Testis (tissue), 3 donors: Measurements from ENCODE around the gene TXLNB. TPM values are rescaled to one million over a fixed set of nuclear protein-coding genes. Genes with fewer than 3 reads are reported as not detected.
"Not testable (repeated sequence)": the region's sequence is repeated elsewhere in the genome, so short reads cannot be mapped to it uniquely, and the experiment has no call there.

Source experiments
- DNase-seq: peaks from one replicate; pipeline ENCODE4 v3.0.0-alpha.2; 2019
- H3K27ac ChIP-seq, 2 donors: fragments of 200-600 bp; sonication (generic); one replicate each; pipeline ENCODE4 v1.5.1; 2019
- H3K27me3 ChIP-seq: fragments of 200-600 bp; sonication (generic); one replicate; pipeline ENCODE4 v1.5.1; 2019
- H3K36me3 ChIP-seq: fragments of 200-600 bp; sonication (generic); one replicate; pipeline ENCODE4 v1.5.1; 2017; ENCODE audit warnings: low read depth; ENCODE audit errors: missing control alignments
- H3K4me1 ChIP-seq: fragments of 200-600 bp; sonication (generic); one replicate; pipeline ENCODE4 v1.5.1; 2019
- H3K4me3 ChIP-seq, 2 donors: fragments of 200-600 bp; sonication (generic); one replicate each; pipeline ENCODE4 v1.5.1; 2017 to 2019
- H3K9me3 ChIP-seq: fragments of 200-600 bp; sonication (generic); one replicate; pipeline ENCODE4 v1.5.1; 2017
- POLR2A ChIP-seq: fragments of 450-650 bp; IDR thresholded peaks from one replicate; pipeline ENCODE4 v1.6.1; 2017; ENCODE audit warnings: antibody characterized with exemption, mild to moderate bottlenecking, moderate library complexity
- WGBS, 2 donors: methylation state at CpG; one replicate each; pipeline ENCODE4 v1.1.5; 2018; 5-methylcytosine and 5-hydroxymethylcytosine counted together
- intact Hi-C: fragments of 100-400 bp; cut with DNase I; formaldehyde crosslinking; loops from one replicate; pipeline ENCODE4 v1.15.1; 2023; ENCODE audit warnings: low total_unique reads
- polyA plus RNA-seq: library from polyadenylated mRNA; stranded (reverse); fragments of 350-450 nt; fragmentation: Illumina TruSeq; extraction: RNeasy Lipid Tissue Mini Kit (QIAGEN cat#74804); gene quantifications from one replicate; pipeline ENCODE4 v1.2.3, GENCODE V29; 2014; ENCODE audit warnings: low read depth, low replicate concordance; ENCODE audit not compliant: insufficient read depth
- total RNA-seq, 2 donors: library from RNA; depleted of rRNA; stranded (reverse); fragments of >200 nt; gene quantifications; one replicate each; pipeline ENCODE4 v1.2.3, GENCODE V29; 2016
- TF ChIP-seq, protein P1 (sequence below), 3 experiments: fragments of 450-650 bp in 2 of 3; fragments of 200-600 bp in 1 of 3; sonication (generic) in 1 of 3; IDR thresholded peaks; one replicate each; pipeline ENCODE4 v1.5.1; 2016 to 2019; ENCODE audit warnings: antibody characterized with exemption in 3 of 3, mild to moderate bottlenecking in 2 of 3, moderate library complexity in 1 of 3

The TXLNB gene
- total and polyA plus RNA-seq, 3 donors from 2014 or later = 3.7 to 4.5 (median 4.1) TPM

DNA sequence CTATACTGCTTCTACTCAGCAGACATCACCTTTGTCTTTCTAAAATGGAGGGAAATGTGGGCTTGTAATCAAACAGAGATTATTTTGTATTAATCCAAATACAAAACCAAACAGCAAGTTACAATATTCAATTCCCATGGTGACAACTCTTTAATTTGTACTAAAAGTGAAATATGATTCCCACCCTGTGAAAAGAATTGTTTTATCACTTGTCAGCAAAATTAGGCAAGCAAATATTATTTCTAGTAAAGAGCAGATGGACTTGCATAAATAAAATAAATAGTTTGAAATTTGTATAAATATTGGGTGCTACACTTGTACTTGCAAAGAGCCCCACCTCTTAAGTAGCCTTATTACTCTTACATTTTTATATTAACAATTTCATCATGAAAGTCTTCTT is 6.1 kb upstream of the TXLNB start:
- intact Hi-C loops = no loop called here
- Histone ChIP-seq H3K4me3 (no peak overlapping the region), H3K27me3 (no peaks in the 10 kb centered on the region), H3K27ac (no peak overlapping the region), H3K36me3 (no peaks in the 10 kb centered on the region), H3K9me3 (no peaks in the 10 kb centered on the region), H3K4me1 (no peaks in the 10 kb centered on the region)
- no peak for DNase-seq
- no peak for TF ChIP-seq POLR2A
- TF ChIP-seq, protein P1, sequence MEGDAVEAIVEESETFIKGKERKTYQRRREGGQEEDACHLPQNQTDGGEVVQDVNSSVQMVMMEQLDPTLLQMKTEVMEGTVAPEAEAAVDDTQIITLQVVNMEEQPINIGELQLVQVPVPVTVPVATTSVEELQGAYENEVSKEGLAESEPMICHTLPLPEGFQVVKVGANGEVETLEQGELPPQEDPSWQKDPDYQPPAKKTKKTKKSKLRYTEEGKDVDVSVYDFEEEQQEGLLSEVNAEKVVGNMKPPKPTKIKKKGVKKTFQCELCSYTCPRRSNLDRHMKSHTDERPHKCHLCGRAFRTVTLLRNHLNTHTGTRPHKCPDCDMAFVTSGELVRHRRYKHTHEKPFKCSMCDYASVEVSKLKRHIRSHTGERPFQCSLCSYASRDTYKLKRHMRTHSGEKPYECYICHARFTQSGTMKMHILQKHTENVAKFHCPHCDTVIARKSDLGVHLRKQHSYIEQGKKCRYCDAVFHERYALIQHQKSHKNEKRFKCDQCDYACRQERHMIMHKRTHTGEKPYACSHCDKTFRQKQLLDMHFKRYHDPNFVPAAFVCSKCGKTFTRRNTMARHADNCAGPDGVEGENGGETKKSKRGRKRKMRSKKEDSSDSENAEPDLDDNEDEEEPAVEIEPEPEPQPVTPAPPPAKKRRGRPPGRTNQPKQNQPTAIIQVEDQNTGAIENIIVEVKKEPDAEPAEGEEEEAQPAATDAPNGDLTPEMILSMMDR (IDR thresholded peaks at IDR 0.05) = no peak

DNA sequence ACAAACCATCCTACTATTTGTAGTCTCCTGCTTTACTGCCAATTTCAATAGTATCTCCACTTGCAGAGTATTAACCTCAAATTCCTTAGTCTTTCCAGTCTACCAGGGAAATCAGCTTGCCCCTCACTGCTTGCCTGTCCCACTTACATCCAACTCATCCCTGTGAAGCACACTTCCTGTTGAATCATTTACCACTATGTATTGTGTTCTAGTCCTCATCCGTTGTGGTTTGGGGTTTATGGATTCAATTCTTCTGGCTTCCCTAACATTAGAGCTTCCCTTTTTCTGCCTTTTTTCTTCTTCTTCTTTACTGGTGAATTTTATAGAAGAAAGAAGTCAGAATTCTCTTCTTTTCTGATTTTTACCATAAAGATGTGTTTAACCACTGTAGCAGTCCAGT is 5.1 kb upstream of the TXLNB start:
- TF ChIP-seq, protein P1 (IDR thresholded peaks at IDR 0.05) = no peak
- TF ChIP-seq POLR2A = no peak
- Histone ChIP-seq H3K27me3 (no peaks in the 10 kb centered on the region), H3K4me3 (no peak overlapping the region), H3K9me3 (no peaks in the 10 kb centered on the region), H3K36me3 (no peaks in the 10 kb centered on the region), H3K4me1 (no peaks in the 10 kb centered on the region), H3K27ac (no peak overlapping the region)
- WGBS, 2 donors = 86 to 95% methylated on average over 1 of the region's 1 CpG
- intact Hi-C loops = no loop called here
- no peak for DNase-seq

DNA sequence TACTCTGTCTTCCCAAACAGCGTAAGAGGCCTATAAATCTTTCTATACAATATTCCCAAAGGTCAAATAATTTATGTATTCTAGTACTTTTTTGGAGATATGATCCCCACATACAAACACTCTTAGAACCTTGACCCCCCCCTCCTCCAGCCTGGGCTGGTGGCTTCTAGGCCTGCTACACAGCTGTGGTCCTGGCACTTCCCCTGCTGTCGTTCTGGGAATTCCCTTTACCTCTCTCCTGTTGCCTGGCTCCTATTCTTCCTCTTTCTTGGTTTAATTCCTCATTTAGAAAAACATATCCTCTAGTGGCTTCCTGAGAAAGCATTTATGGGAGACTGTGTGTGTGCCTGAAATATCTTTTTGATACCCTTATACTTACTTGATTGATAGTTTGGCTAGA is 4.1 kb upstream of the TXLNB start:
- peaks cover 9% of the 10 kb centered on the region for H3K4me1 ChIP-seq
- TF ChIP-seq POLR2A = no peak
- TF ChIP-seq, protein P1 (IDR thresholded peaks at IDR 0.05) = no peak
- WGBS, 2 donors = 69 to 79% methylated on average over 2 of the region's 2 CpGs
- H3K27me3 ChIP-seq = no peaks in the 10 kb centered on the region
- H3K9me3 ChIP-seq = no peaks in the 10 kb centered on the region
- intact Hi-C loops = no loop called here
- H3K27ac ChIP-seq = no peak overlapping the region
- H3K36me3 ChIP-seq = no peaks in the 10 kb centered on the region
- H3K4me3 ChIP-seq = no peak overlapping the region
- no peak for DNase-seq

DNA sequence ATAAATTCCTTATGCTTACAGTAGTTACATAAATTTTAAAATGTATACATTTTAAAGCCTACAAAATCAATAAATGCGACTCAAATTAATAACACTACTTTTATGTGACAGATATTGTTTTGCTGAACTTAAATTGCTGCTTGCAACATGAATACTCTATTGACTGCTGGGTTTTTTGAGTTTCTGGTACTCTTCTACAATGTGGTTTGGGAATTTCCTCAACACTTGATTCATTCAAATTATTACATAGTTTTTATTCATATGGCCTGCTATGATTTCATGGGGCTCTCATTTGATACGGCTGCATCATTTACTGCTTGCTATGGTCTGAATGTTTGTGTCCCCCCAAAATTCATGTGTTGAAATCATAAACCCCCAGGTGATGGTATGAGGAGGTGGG is 2.3 kb upstream of the TXLNB start:
- no peaks in the 10 kb centered on the region for H3K36me3 ChIP-seq
- TF ChIP-seq POLR2A = no peak
- TF ChIP-seq, protein P1 (IDR thresholded peaks at IDR 0.05) = no peak
- H3K4me3 ChIP-seq = no peak overlapping the region
- no peaks in the 10 kb centered on the region for H3K27me3 ChIP-seq
- intact Hi-C loops = no loop called here
- DNase-seq = no peak
- H3K27ac ChIP-seq = no peak overlapping the region
- H3K4me1 ChIP-seq = peaks cover 15% of the 10 kb centered on the region
- H3K9me3 ChIP-seq = no peaks in the 10 kb centered on the region
- 83 to 93% methylated on average over 2 of the region's 2 CpGs for whole genome bisulfite sequencing, 2 donors

DNA sequence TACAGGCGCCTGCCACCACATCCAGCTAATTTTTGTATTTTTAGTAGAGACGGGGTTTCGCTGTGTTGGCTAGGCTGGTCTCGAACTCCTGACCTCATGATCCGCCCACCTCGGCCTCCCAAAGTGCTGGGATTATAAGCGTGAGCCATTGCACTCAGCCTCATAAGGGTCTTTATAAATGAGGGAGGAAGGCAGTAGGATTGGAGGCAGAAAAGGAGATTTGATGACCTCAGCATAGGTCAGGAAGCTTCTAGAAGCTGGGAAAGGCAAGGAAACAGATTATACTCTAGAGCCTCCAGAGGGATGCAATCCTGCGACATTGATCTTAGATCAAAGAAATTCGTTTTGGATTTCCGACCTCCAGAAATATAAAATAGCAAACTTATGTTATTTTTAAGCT is 1.4 kb upstream of the TXLNB start:
- H3K27ac ChIP-seq, intact Hi-C loops, H3K9me3 ChIP-seq, DNase-seq, H3K27me3 ChIP-seq, H3K36me3 ChIP-seq, H3K4me3 ChIP-seq: not testable (repeated sequence)
- H3K4me1 ChIP-seq = peaks cover 15% of the 10 kb centered on the region
- 91 to 94% methylated on average over 10 of the region's 10 CpGs for WGBS, 2 donors
